ENCODE results near the gene CFLAR.
"Not testable (repeated sequence)": the region's sequence is repeated elsewhere in the genome, so short reads cannot be mapped to it uniquely, and the experiment has no call there.

The CFLAR gene

GRCh38 chr2:201118961-201119854 lies 3.2 kb downstream of the CFLAR start:
- DNase-seq: no peak

DNA sequence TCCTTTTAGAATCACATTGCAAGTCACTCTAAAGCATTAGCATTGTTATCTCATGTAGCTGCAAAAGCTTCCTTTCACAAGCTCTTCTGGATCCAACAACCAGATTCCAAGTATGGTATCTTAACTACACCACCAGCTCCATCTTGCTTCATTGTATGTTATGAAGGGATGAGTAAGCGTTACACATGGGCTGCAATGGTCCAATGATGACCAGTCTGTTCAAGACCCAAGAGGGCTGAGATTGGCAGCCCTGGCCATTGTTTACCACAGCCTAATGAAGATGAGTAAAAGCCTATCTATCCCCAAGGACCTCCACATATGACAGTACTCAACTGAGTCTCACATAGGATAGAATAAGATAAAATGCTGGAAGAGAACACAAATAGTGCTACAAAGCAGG lies 6.3 kb downstream of the CFLAR start:
- no peak for DNase-seq

GRCh38 chr2:201126308-201127151 lies 10.6 kb downstream of the CFLAR start:
- DNase-seq: no peak

DNA sequence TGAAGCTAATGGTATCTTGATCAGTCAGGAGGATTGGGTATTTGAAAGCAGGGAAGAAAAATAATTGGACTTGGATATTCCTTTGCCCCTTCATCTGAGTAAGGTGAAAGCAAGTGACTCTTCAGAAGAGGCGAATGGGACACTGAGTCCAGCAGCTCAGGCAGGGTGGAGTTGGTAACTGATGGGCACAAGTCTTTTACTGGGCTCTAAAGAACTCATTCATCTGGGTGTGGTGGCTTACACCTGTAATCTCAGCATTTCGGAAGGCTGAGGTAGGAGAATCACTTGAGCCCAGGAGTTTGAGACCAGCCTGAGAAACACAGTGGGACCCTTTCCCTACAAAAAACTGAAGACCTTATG lies 11.2 kb downstream of the CFLAR start:
- DNase-seq: no peak

DNA sequence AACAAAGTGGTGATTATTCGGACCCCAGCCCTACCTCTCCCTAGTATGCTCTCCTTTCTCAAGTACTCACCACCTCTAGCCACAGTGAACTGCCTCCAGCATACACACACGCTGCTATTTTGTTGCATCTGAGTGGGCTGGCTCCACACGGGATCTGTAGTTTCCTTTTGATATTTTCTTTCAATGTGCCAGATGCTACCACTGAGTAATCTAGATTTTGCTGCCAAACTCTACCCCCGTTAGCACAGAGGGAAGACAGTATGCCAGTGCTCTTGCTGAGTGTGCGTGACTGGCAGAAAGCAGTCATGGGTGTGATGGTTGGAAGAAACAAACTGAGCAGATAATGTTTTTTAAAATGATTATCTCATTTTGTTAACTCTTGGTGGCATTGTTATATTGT lies 11.6 kb downstream of the CFLAR start:
- no peak for DNase-seq

DNA sequence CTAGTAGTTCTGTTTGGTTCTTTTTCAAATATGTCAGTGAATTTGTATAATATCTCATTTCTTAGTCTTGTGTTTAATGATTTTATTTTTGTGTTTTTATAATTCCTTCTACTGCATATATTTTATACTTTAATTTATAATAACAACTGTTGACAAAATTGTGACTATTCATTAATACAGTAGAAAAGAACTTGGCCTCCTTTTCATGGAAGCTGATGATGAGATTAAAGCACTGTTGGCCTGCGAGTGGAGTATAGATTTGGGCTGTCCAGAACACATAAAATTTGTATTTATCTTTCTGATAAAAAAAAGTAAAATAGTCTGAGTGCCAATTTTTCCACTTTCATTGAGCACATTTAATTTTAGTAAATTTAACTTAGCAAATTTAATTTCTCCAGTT lies 12.1 kb downstream of the CFLAR start:
- no peak for DNase-seq

DNA sequence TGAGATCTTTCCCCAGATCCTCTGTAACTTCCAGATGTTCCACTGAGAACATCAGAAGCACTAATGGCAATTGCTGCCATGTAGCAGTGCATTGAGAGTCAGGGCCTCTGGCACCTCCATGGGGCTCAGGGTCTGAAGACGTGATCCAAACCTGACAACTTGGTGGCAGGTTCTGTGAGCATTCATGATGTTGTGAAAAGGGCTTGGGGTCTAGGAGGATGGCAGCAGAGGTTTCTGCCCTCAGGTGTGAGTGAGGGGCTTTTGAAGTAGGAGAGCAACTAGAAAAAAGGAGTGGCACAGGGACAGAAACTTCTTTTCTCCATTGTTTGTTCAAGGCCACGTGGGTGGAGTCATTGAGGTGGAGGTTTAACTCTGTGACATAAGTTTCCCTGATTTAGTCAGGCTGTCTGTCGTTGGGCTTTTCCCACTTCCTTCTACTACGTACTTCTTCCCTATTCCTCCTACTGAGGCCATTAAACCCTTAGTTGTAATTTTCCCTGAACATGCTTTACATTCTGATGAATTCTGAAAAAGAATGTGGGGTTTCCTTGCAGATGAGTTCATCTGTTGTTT lies 13.1 kb downstream of the CFLAR start:
- no peak for DNase-seq

- no peak for DNase-seq
These were observed 14.7 kb downstream of the CFLAR start for GRCh38 chr2:201130524-201131186.

- no peak for DNase-seq
These were observed 16.6 kb downstream of the CFLAR start for GRCh38 chr2:201132518-201132917.

DNA sequence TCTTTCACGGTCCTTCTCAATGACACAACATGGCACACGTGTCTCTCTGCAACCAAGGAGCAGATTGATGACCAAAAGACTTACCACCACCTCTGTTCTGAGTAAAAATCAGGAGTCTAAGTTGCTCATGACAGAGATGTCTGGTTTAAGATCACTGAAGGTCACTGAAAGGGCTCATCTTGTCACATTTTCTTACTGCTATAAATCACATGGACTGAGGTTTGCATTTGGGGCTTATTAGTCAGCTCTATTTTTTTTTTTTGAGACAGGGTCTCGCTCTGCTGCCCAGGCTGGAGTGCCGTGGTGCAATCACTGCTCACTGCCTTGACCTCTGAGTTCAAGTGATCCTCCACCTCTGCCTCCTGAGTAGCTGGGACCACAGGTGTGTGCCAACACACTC lies 19.4 kb downstream of the CFLAR start:
- no peak for DNase-seq

DNA sequence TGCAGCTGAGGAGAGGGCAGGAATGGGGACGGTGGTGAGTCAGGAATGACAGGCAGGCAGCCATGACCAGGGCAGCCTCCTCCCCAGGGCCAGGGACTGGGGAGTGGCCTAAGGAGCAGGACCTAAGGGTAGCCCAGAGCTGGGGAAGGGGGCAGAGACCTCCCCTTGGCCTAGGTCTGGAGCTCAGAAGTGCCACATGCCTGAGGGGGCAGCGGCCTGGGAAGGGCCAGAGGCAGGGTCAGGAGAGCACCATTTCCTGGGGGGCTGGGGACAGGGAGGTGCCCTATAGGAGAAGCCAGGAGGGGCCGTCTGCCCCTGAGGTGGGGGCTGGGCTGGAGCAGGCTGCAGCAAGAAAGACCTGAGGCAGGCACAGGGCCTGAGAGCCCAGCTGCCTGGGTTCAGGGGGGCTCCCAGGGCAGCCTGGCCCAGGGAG lies 20.9 kb downstream of the CFLAR start:
- no peak for DNase-seq

GRCh38 chr2:201137505-201138400 lies 21.8 kb downstream of the CFLAR start:
- DNase-seq: no peak

DNA sequence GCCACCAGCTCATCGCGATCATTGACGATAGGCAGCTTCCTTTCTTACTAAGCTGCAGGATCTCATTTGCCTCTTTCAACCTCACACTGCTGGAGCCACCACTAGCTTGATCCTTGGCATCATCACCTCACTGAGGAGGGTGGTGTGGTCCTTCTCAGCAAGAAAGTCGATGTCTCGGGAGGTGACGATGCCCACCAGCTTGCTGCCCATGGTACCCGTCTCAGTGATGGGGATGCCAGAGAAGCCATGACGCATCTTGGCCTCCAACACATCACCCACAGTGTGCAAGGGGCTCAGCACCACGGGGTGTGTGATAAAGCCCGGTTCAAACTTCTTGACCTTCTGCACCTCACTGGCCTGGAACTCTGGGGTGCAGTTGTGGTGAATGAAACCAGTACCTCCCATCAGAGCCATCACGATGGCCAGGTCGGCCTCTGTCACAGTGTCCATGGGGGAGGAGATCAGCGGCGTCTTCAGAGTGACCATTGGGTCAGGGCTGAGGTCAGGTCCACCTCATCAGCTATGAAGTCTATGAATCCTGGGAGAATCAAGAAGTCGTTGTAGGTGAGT lies 22.5 kb downstream of the CFLAR start:
- no peak for DNase-seq

DNA sequence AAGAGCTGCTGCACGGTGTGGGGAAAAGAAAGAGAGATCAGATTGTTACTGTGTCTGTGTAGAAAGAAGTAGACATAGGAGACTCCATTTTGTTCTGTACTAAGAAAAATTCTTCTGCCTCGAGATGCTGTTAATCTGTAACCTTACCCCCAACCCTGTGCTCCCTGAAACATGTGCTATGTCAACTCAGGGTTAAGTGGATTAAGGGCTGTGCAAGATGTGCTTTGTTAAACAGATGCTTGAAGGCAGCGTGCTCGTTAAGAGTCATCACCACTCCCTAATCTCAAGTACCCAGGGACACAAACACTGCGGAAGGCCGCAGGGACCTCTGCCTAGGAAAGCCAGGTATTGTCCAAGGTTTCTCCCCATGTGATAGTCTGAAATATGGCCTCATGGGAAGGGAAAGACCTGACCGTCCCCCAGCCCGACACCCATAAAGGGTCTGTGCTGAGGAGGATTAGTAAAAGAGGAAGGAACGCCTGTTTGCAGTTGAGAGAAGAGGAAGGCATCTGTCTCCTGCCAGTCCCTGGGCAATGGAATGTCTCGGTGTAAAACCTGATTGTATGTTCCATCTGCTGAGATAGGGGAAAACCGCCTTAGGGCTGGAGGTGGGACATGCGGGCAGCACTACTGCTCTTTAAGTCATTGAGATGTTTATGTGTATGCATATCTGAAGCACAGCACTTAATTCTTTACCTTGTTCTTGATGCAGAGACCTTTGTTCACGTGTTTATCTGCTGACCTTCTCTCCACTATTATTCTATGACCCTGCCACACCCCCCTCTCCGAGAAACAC lies 23.2 kb downstream of the CFLAR start:
- DNase-seq: not testable (repeated sequence)

GRCh38 chr2:201139836-201140604 lies 24.1 kb downstream of the CFLAR start:
- DNase-seq: no peak

GRCh38 chr2:201144101-201145051 lies 28.4 kb downstream of the CFLAR start:
- DNase-seq: no peak

GRCh38 chr2:201148434-201148990 lies 32.5 kb downstream of the CFLAR start:
- no peak for DNase-seq

- no peak for DNase-seq
These were observed 33.3 kb downstream of the CFLAR start for GRCh38 chr2:201149064-201149820.

Measured in activated CD4-positive, alpha-beta T cell treated with anti-CD3 and anti-CD28 coated beads for 1 hour (primary cell).